ENCODE measurements around the gene CANT1. TPM values are rescaled to one million over a fixed set of nuclear protein-coding genes. Genes with fewer than 3 reads are reported as not detected.
A peak's percentile ranks its signal among the peaks of the same experiment; 100 is the strongest.

Gene CANT1
- total and polyA plus RNA-seq, 2 of the 13 experiments (the other 11 are each of a cell fraction or from before 2014, with no cell fraction given) = 34.1 to 42.1 TPM

- no peak for TF ChIP-seq ZNF781 (CRISPR knock-in tag; IDR thresholded peaks at IDR 0.05; ENCODE audit: borderline replicate concordance, not compliant biosample characterization)
- no peak for TF ChIP-seq ZNF124 (CRISPR knock-in tag; IDR thresholded peaks at IDR 0.05)
- no peak for TF ChIP-seq BORCS8-MEF2B (CRISPR knock-in tag; IDR thresholded peaks at IDR 0.05)
- TF ChIP-seq EEA1 (CRISPR knock-in tag; IDR thresholded peaks at IDR 0.05; ENCODE audit: borderline replicate concordance) = no peak
- peak; percentile 61; the same call in 1 of the 2 replicates for TF ChIP-seq ZNF501 (CRISPR knock-in tag; IDR thresholded peaks at IDR 0.05)
- no peak for TF ChIP-seq MATR3 (CRISPR knock-in tag; IDR thresholded peaks at IDR 0.05)
- TF ChIP-seq ZBTB8A (CRISPR knock-in tag; IDR thresholded peaks at IDR 0.05; ENCODE audit: borderline replicate concordance, low read depth) = no peak
- no peak for TF ChIP-seq EP300 (IDR thresholded peaks at IDR 0.05; ENCODE audit: low read depth in 2 of 2, low read length in 2 of 2)
- TF ChIP-seq EP300 (CRISPR knock-in tag; IDR thresholded peaks at IDR 0.05; ENCODE audit: borderline replicate concordance) = no peak
- no peak for TF ChIP-seq MXD4 (CRISPR knock-in tag; IDR thresholded peaks at IDR 0.05)
- no peak for TF ChIP-seq ZNF543 (CRISPR knock-in tag; IDR thresholded peaks at IDR 0.05)
- TF ChIP-seq, protein P1, sequence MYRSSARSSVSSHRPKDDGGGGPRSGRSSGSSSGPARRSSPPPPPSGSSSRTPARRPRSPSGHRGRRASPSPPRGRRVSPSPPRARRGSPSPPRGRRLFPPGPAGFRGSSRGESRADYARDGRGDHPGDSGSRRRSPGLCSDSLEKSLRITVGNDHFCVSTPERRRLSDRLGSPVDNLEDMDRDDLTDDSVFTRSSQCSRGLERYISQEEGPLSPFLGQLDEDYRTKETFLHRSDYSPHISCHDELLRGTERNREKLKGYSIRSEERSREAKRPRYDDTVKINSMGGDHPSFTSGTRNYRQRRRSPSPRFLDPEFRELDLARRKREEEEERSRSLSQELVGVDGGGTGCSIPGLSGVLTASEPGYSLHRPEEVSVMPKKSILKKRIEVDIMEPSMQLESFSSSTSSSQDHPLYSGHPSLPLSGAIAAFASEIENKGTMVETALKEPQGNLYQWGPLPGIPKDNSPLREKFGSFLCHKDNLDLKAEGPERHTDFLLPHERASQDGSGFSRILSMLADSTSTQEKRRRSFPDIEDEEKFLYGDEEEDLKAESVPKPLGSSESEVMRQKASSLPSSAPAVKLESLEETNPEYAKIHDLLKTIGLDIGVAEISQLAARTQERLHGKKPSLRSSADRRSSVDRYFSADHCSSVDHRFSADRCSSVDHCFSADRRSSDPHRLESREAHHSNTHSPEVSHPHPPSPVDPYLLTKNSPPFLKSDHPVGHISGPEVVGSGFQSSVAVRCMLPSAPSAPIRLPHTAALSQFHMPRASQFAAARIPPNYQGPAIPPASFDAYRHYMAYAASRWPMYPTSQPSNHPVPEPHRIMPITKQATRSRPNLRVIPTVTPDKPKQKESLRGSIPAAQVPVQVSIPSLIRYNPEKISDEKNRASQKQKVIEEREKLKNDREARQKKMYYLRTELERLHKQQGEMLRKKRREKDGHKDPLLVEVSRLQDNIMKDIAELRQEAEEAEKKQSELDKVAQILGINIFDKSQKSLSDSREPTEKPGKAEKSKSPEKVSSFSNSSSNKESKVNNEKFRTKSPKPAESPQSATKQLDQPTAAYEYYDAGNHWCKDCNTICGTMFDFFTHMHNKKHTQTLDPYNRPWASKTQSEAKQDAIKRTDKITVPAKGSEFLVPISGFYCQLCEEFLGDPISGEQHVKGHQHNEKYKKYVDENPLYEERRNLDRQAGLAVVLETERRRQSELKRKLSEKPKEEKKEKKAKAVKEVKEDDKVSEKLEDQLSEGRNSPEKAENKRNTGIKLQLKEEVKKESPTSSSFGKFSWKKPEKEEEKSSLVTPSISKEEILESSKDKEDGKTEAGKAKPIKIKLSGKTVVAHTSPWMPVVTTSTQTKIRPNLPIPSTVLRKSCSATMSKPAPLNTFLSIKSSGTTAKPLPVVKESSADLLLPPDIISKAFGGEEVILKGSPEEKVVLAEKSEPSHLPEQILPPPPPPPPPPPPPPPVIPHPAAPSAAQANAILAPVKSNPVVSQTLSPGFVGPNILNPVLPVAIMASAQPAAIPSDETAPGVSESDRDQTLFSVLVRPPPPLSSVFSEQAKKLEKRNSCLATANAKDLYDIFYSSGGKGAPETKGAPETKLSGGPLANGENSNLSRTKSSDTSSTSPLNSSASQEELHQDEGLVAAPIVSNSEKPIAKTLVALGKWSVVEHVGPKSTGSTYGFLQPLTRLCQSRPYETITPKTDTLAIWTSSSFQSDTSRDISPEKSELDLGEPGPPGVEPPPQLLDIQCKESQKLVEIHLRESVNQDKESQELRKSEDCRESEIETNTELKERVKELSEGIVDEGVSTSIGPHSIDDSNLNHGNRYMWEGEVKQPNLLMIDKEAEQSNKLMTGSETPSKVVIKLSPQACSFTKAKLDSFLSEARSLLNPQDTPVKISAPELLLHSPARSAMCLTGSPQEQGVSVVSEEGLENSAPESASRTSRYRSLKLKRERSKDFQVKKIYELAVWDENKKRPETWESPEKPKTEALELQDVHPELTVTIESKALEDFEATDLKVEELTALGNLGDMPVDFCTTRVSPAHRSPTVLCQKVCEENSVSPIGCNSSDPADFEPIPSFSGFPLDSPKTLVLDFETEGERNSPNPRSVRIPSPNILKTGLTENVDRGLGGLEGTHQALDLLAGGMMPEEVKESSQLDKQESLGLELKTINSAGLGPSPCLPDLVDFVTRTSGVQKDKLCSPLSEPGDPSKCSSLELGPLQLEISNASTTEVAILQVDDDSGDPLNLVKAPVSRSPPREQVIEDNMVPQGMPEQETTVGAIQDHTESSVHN (CRISPR knock-in tag; IDR thresholded peaks at IDR 0.05) = no peak
- TF ChIP-seq TOE1 (CRISPR knock-in tag; IDR thresholded peaks at IDR 0.05) = no peak
- no peak for TF ChIP-seq CCAR2 (optimal IDR thresholded peaks at IDR 0.05; ENCODE audit: low read depth, low read length)
- TF ChIP-seq SAP130 (CRISPR knock-in tag; IDR thresholded peaks at IDR 0.05; ENCODE audit: low read depth) = peak; percentile 40
- TF ChIP-seq ZNF770 (CRISPR knock-in tag; IDR thresholded peaks at IDR 0.05) = no peak
- TF ChIP-seq ZNF446 (CRISPR knock-in tag; IDR thresholded peaks at IDR 0.05) = no peak
- TF ChIP-seq ZNF737 (CRISPR knock-in tag; IDR thresholded peaks at IDR 0.05; ENCODE audit: borderline replicate concordance) = no peak
- TF ChIP-seq ZNF614 (CRISPR knock-in tag; IDR thresholded peaks at IDR 0.05; ENCODE audit: borderline replicate concordance) = no peak
- 0 out of 2 replicates have a peak, but pooled peaks have one; percentile 42 for TF ChIP-seq ZNF619 (CRISPR knock-in tag; IDR thresholded peaks at IDR 0.05)
Observed at GRCh38 chr17:79019632-79020584, 10.3 kb upstream of the CANT1 start (continued).
